ENCODE results near the gene ACSL1.
A peak's percentile ranks its signal among the peaks of the same experiment; 100 is the strongest.

Gene ACSL1

GRCh38 chr4:184763150-184763780 is 62.5 kb downstream of the ACSL1 start:
- H3K9ac ChIP-seq (ENCODE audit: low read depth in 1 of 2, low read length in 2 of 2), result no peak overlapping the region
- peaks cover 0 to 7% of the 10 kb centered on the region in 2 donors for H3K4me1 ChIP-seq (ENCODE audit: control insufficient read depth in 1 of 2, insufficient read depth in 2 of 2, low read length in 2 of 2)
- H3K27me3 ChIP-seq (ENCODE audit: control insufficient read depth in 1 of 2, insufficient read depth in 2 of 2, low read length in 2 of 2), result no peaks in the 10 kb centered on the region
- no peaks in the 10 kb centered on the region for H3K9me3 ChIP-seq (ENCODE audit: control insufficient read depth in 1 of 2, low read length in 2 of 2)
- no peak overlapping the region for H3K4me3 ChIP-seq (ENCODE audit: low read depth in 1 of 2, low read length in 2 of 2)
- peaks cover 7 to 48% of the 10 kb centered on the region in 2 donors for H3K36me3 ChIP-seq (ENCODE audit: control insufficient read depth in 1 of 2, insufficient read depth in 2 of 2, low read length in 2 of 2)
- no peak overlapping the region for H3K27ac ChIP-seq (ENCODE audit: low read depth, low read length)

- H3K36me3 ChIP-seq (ENCODE audit: control insufficient read depth in 1 of 2, insufficient read depth in 2 of 2, low read length in 2 of 2), result peaks cover 0 to 40% of the 10 kb centered on the region in 2 donors
- peaks cover 0 to 7% of the 10 kb centered on the region in 2 donors for H3K4me1 ChIP-seq (ENCODE audit: control insufficient read depth in 1 of 2, insufficient read depth in 2 of 2, low read length in 2 of 2)
- no peak overlapping the region for H3K4me3 ChIP-seq (ENCODE audit: low read depth in 1 of 2, low read length in 2 of 2)
- no peak overlapping the region for H3K9ac ChIP-seq (ENCODE audit: low read depth in 1 of 2, low read length in 2 of 2)
- no peaks in the 10 kb centered on the region for H3K27me3 ChIP-seq (ENCODE audit: control insufficient read depth in 1 of 2, insufficient read depth in 2 of 2, low read length in 2 of 2)
- no peaks in the 10 kb centered on the region for H3K9me3 ChIP-seq (ENCODE audit: control insufficient read depth in 1 of 2, low read length in 2 of 2)
- H3K27ac ChIP-seq (ENCODE audit: low read depth, low read length), result no peak overlapping the region
Observed at GRCh38 chr4:184762100-184762499, 63.7 kb downstream of the ACSL1 start.

- H3K9me3 ChIP-seq (ENCODE audit: control insufficient read depth in 1 of 2, low read length in 2 of 2), result no peaks in the 10 kb centered on the region
- H3K27me3 ChIP-seq (ENCODE audit: control insufficient read depth in 1 of 2, insufficient read depth in 2 of 2, low read length in 2 of 2), result no peaks in the 10 kb centered on the region
- H3K27ac ChIP-seq (ENCODE audit: low read depth, low read length), result no peak overlapping the region
- H3K4me3 ChIP-seq (ENCODE audit: low read depth in 1 of 2, low read length in 2 of 2), result no peak overlapping the region
- H3K9ac ChIP-seq (ENCODE audit: low read depth in 1 of 2, low read length in 2 of 2), result no peak overlapping the region
- H3K4me1 ChIP-seq (ENCODE audit: control insufficient read depth in 1 of 2, insufficient read depth in 2 of 2, low read length in 2 of 2), result peaks cover 0 to 7% of the 10 kb centered on the region in 2 donors
- peaks cover 0 to 39% of the 10 kb centered on the region in 2 donors for H3K36me3 ChIP-seq (ENCODE audit: control insufficient read depth in 1 of 2, insufficient read depth in 2 of 2, low read length in 2 of 2)
Observed at GRCh38 chr4:184760681-184761080, 65.1 kb downstream of the ACSL1 start.

- H3K4me3 ChIP-seq (ENCODE audit: low read depth in 1 of 2, low read length in 2 of 2), result no peak overlapping the region
- peaks cover 0 to 7% of the 10 kb centered on the region in 2 donors for H3K4me1 ChIP-seq (ENCODE audit: control insufficient read depth in 1 of 2, insufficient read depth in 2 of 2, low read length in 2 of 2)
- H3K27ac ChIP-seq (ENCODE audit: low read depth, low read length), result no peak overlapping the region
- no peaks in the 10 kb centered on the region for H3K9me3 ChIP-seq (ENCODE audit: control insufficient read depth in 1 of 2, low read length in 2 of 2)
- no peaks in the 10 kb centered on the region for H3K27me3 ChIP-seq (ENCODE audit: control insufficient read depth in 1 of 2, insufficient read depth in 2 of 2, low read length in 2 of 2)
- no peak overlapping the region for H3K9ac ChIP-seq (ENCODE audit: low read depth in 1 of 2, low read length in 2 of 2)
- peaks cover 0 to 29% of the 10 kb centered on the region in 2 donors for H3K36me3 ChIP-seq (ENCODE audit: control insufficient read depth in 1 of 2, insufficient read depth in 2 of 2, low read length in 2 of 2)
Observed at GRCh38 chr4:184757810-184758209, 68.0 kb downstream of the ACSL1 start.

- no peak overlapping the region for H3K27ac ChIP-seq (ENCODE audit: low read depth, low read length)
- H3K4me1 ChIP-seq (ENCODE audit: control insufficient read depth in 1 of 2, insufficient read depth in 2 of 2, low read length in 2 of 2), result no peaks in the 10 kb centered on the region
- H3K9ac ChIP-seq (ENCODE audit: low read depth in 1 of 2, low read length in 2 of 2), result no peak overlapping the region
- H3K27me3 ChIP-seq (ENCODE audit: control insufficient read depth in 1 of 2, insufficient read depth in 2 of 2, low read length in 2 of 2), result no peaks in the 10 kb centered on the region
- peaks cover 0 to 19% of the 10 kb centered on the region in 2 donors for H3K36me3 ChIP-seq (ENCODE audit: control insufficient read depth in 1 of 2, insufficient read depth in 2 of 2, low read length in 2 of 2)
- no peak overlapping the region for H3K4me3 ChIP-seq (ENCODE audit: low read depth in 1 of 2, low read length in 2 of 2)
- H3K9me3 ChIP-seq (ENCODE audit: control insufficient read depth in 1 of 2, low read length in 2 of 2), result no peaks in the 10 kb centered on the region
Observed at GRCh38 chr4:184756399-184756798, 69.4 kb downstream of the ACSL1 start.

GRCh38 chr4:184755278-184755677 is 70.5 kb downstream of the ACSL1 start:
- no peaks in the 10 kb centered on the region for H3K4me1 ChIP-seq (ENCODE audit: control insufficient read depth in 1 of 2, insufficient read depth in 2 of 2, low read length in 2 of 2)
- H3K27ac ChIP-seq (ENCODE audit: low read depth, low read length), result no peak overlapping the region
- H3K27me3 ChIP-seq (ENCODE audit: control insufficient read depth in 1 of 2, insufficient read depth in 2 of 2, low read length in 2 of 2), result no peaks in the 10 kb centered on the region
- H3K36me3 ChIP-seq (ENCODE audit: control insufficient read depth in 1 of 2, insufficient read depth in 2 of 2, low read length in 2 of 2), result peaks cover 0 to 14% of the 10 kb centered on the region in 2 donors
- H3K9ac ChIP-seq (ENCODE audit: low read depth in 1 of 2, low read length in 2 of 2), result no peak overlapping the region
- H3K4me3 ChIP-seq (ENCODE audit: low read depth in 1 of 2, low read length in 2 of 2), result no peak overlapping the region
- H3K9me3 ChIP-seq (ENCODE audit: control insufficient read depth in 1 of 2, low read length in 2 of 2), result no peaks in the 10 kb centered on the region

GRCh38 chr4:184752496-184753275 is 73.1 kb downstream of the ACSL1 start:
- Histone ChIP-seq H3K4me1 (ENCODE audit: control insufficient read depth in 1 of 2, insufficient read depth in 2 of 2, low read length in 2 of 2) (peaks cover 11 to 12% of the 10 kb centered on the region in 2 donors), H3K4me3 (ENCODE audit: low read depth in 1 of 2, low read length in 2 of 2) (no peak overlapping the region), H3K36me3 (ENCODE audit: control insufficient read depth in 1 of 2, insufficient read depth in 2 of 2, low read length in 2 of 2) (peaks cover 0 to 14% of the 10 kb centered on the region in 2 donors), H3K9ac (ENCODE audit: low read depth in 1 of 2, low read length in 2 of 2) (no peak overlapping the region), H3K27me3 (ENCODE audit: control insufficient read depth in 1 of 2, insufficient read depth in 2 of 2, low read length in 2 of 2) (no peaks in the 10 kb centered on the region), H3K9me3 (ENCODE audit: control insufficient read depth in 1 of 2, low read length in 2 of 2) (no peaks in the 10 kb centered on the region), H3K27ac (ENCODE audit: low read depth, low read length) (no peak overlapping the region)

GRCh38 chr4:184751585-184751956 is 74.2 kb downstream of the ACSL1 start:
- Histone ChIP-seq H3K27ac (ENCODE audit: low read depth, low read length) (no peak overlapping the region), H3K4me3 (ENCODE audit: low read depth in 1 of 2, low read length in 2 of 2) (no peak overlapping the region), H3K9me3 (ENCODE audit: control insufficient read depth in 1 of 2, low read length in 2 of 2) (no peaks in the 10 kb centered on the region), H3K27me3 (ENCODE audit: control insufficient read depth in 1 of 2, insufficient read depth in 2 of 2, low read length in 2 of 2) (no peaks in the 10 kb centered on the region), H3K36me3 (ENCODE audit: control insufficient read depth in 1 of 2, insufficient read depth in 2 of 2, low read length in 2 of 2) (peaks cover 0 to 6% of the 10 kb centered on the region in 2 donors), H3K9ac (ENCODE audit: low read depth in 1 of 2, low read length in 2 of 2) (no peak overlapping the region), H3K4me1 (ENCODE audit: control insufficient read depth in 1 of 2, insufficient read depth in 2 of 2, low read length in 2 of 2) (peaks cover 22 to 23% of the 10 kb centered on the region in 2 donors)

- Histone ChIP-seq H3K36me3 (ENCODE audit: control insufficient read depth in 1 of 2, insufficient read depth in 2 of 2, low read length in 2 of 2) (peaks cover 0 to under 1% of the 10 kb centered on the region in 2 donors), H3K9ac (ENCODE audit: low read depth in 1 of 2, low read length in 2 of 2) (no peak overlapping the region), H3K27me3 (ENCODE audit: control insufficient read depth in 1 of 2, insufficient read depth in 2 of 2, low read length in 2 of 2) (no peaks in the 10 kb centered on the region), H3K4me1 (ENCODE audit: control insufficient read depth in 1 of 2, insufficient read depth in 2 of 2, low read length in 2 of 2) (peaks cover 27 to 28% of the 10 kb centered on the region in 2 donors), H3K9me3 (ENCODE audit: control insufficient read depth in 1 of 2, low read length in 2 of 2) (no peaks in the 10 kb centered on the region), H3K4me3 (ENCODE audit: low read depth in 1 of 2, low read length in 2 of 2) (no peak overlapping the region), H3K27ac (ENCODE audit: low read depth, low read length) (no peak overlapping the region)
Observed at GRCh38 chr4:184750926-184751584, 74.7 kb downstream of the ACSL1 start.

- H3K9me3 ChIP-seq (ENCODE audit: control insufficient read depth in 1 of 2, low read length in 2 of 2), result no peaks in the 10 kb centered on the region
- peaks cover 30 to 33% of the 10 kb centered on the region in 2 donors for H3K4me1 ChIP-seq (ENCODE audit: control insufficient read depth in 1 of 2, insufficient read depth in 2 of 2, low read length in 2 of 2)
- H3K27me3 ChIP-seq (ENCODE audit: control insufficient read depth in 1 of 2, insufficient read depth in 2 of 2, low read length in 2 of 2), result no peaks in the 10 kb centered on the region
- H3K4me3 ChIP-seq (ENCODE audit: low read depth in 1 of 2, low read length in 2 of 2), result no peak overlapping the region
- no peaks in the 10 kb centered on the region for H3K36me3 ChIP-seq (ENCODE audit: control insufficient read depth in 1 of 2, insufficient read depth in 2 of 2, low read length in 2 of 2)
- H3K27ac ChIP-seq (ENCODE audit: low read depth, low read length), result no peak overlapping the region
- peak overlapping the region in 1 of 2 donors; percentile 16 for H3K9ac ChIP-seq (ENCODE audit: low read depth in 1 of 2, low read length in 2 of 2)
Observed at GRCh38 chr4:184748251-184748652, 77.5 kb downstream of the ACSL1 start.
